ENCODE data around the gene MYO9B.

- no peak for TF ChIP-seq CTCF (conservative IDR thresholded peaks at IDR 0.05)
- TF ChIP-seq EZH2 (IDR thresholded peaks at IDR 0.05; ENCODE audit: low read depth): no peak
Observed at GRCh38 chr19:17225053-17225452, 149.5 kb downstream of the MYO9B start.

All from PC-9 (cell line).